Measurements from ENCODE around the gene LNX2.

GRCh38 chr13:27605610-27606200 is 14.6 kb downstream of the LNX2 start:
- no peak for TF ChIP-seq CTCF (IDR thresholded peaks at IDR 0.05; ENCODE audit: low read depth, low read length)
- no peak for TF ChIP-seq EZH2phosphoT487 (IDR thresholded peaks at IDR 0.05; ENCODE audit: low read depth)
